Heart left ventricle (tissue), 16 donors: ENCODE results near the gene BDKRB2. TPM values are rescaled to one million over a fixed set of nuclear protein-coding genes. Genes with fewer than 3 reads are reported as not detected.
A peak's percentile ranks its signal among the peaks of the same experiment; 100 is the strongest.

Experiments
- ATAC-seq, 4 donors: fragments of 200-7000 bp; cut with Tn5 transposase; one replicate each; pipeline ENCODE4 v1.9.1; 2020 to 2022; ENCODE audit warnings: moderate library complexity in 4 of 4, mild to moderate bottlenecking in 3 of 4, moderate number of reproducible peaks in 1 of 4
- DNase-seq, 5 donors: peaks; one replicate each; pipeline ENCODE4 v3.0.0-alpha.2; 2020
- H3K27ac ChIP-seq, 12 donors: fragments of 200-600 bp; sonication (generic) in 4 of 12; one replicate each; pipeline versions ENCODE4 v1.5.0 to v1.8.0; 2016 to 2022; ENCODE audit warnings: mild to moderate bottlenecking in 2 of 12
- H3K27me3 ChIP-seq, 9 donors: fragments of 200-600 bp; sonication (generic) in 2 of 9; one replicate each; pipeline versions ENCODE4 v1.5.1 to v1.8.0; 2016 to 2022; ENCODE audit warnings: mild to moderate bottlenecking in 3 of 9
- H3K36me3 ChIP-seq, 9 donors: fragments of 200-600 bp; sonication (generic) in 2 of 9; one replicate each; pipeline versions ENCODE4 v1.5.0 to v1.8.0; 2018 to 2022; ENCODE audit warnings: mild to moderate bottlenecking in 2 of 9
- H3K4me1 ChIP-seq, 12 donors: fragments of 200-600 bp; sonication (generic) in 4 of 12; one replicate each; pipeline versions ENCODE4 v1.5.0 to v1.8.0; 2016 to 2022; ENCODE audit warnings: mild to moderate bottlenecking in 3 of 12
- H3K4me3 ChIP-seq, 12 donors: fragments of 200-600 bp; sonication (generic) in 4 of 12; one replicate each; pipeline versions ENCODE4 v1.5.0 to v1.8.0; 2017 to 2022; ENCODE audit warnings: mild to moderate bottlenecking in 9 of 12, moderate library complexity in 4 of 12
- H3K9me3 ChIP-seq, 12 donors: fragments of 200-600 bp; sonication (generic) in 4 of 12; one replicate each; pipeline versions ENCODE4 v1.5.0 to v1.8.0; 2016 to 2022; ENCODE audit warnings: mild to moderate bottlenecking in 1 of 12
- POLR2A ChIP-seq, 2 donors: fragments of 450-650 bp; IDR thresholded peaks; one replicate each; pipeline ENCODE4 v1.6.1; 2017; ENCODE audit warnings: antibody characterized with exemption in 2 of 2, mild to moderate bottlenecking in 2 of 2, moderate library complexity in 2 of 2
- WGBS, 4 donors: extraction: QIAGEN DNeasy Blood & Tissue Kit in 2 of 4; methylation state at CpG; one replicate each; pipeline versions ENCODE4 v1.1.5 to v1.1.7; 2013 to 2018; 5-methylcytosine and 5-hydroxymethylcytosine counted together
- intact Hi-C, 10 donors: fragments of 100-400 bp; cut with DNase I; formaldehyde crosslinking; loops; one replicate each; pipeline versions ENCODE4 v1.11.1 to v1.14.2; 2022
- long read RNA-seq, 3 donors: library from polyadenylated mRNA; unstranded; transcript quantifications; one replicate each; pipeline ENCODE4 v2.0.0, GENCODE V29; 2020 to 2021
- polyA plus RNA-seq, 2 donors: library from polyadenylated mRNA; stranded (reverse); fragments of 200-250 nt; gene quantifications; one replicate each; pipeline ENCODE4 v1.2.3, GENCODE V29; 2013
- total RNA-seq, 9 donors: library from RNA; depleted of rRNA in 2 of 9; stranded (reverse); fragments of >200 nt in 2 of 9; fragmentation: NEBNext Ultra II Directional in 3 of 9; extraction: Animal tissue kit (Norgen Biotek cat#: 25700) in 3 of 9; gene quantifications; one replicate each; pipeline versions ENCODE4 v1.1.0 to v1.2.4, GENCODE V29; 2016 to 2023
- TF ChIP-seq, protein P1 (sequence below), 12 donors: fragments of 200-600 bp; sonication (generic) in 4 of 12; IDR thresholded peaks; one replicate each; pipeline versions ENCODE4 v1.5.0 to v1.8.0; 2018 to 2022; ENCODE audit warnings: antibody characterized with exemption in 12 of 12, mild to moderate bottlenecking in 5 of 12
- donor health status: ischemic (EF 13 %, LVEDD 7.1; RV severe dilation, severe dysfunction).
- donor health status: healthy with polysubstance abuse.
- donor health status: DM: no; HTN: yes; CAD: no.
- donor health status: DM: no; HTN: no; CAD: no.
- donor health status: ischemic (EF 25% LVEDD 6.9; RV normal size, moderate dysfunction).
- donor health status: ischemic (EF 25% LVEDD 5.7; RV mildly dilated, moderate dysfunction).
- donor health status: healthy.
- donor health status: DM: yes; HTN: yes; CAD: no.
- donor health status: ischemic (EF 35%, LVEDD 5.7; RV mildly dilated, moderate dysfunction).
- donor health status: nonischemic (EF 11% LVEDD 7.7; RV severe dilation, severe dysfunction).
- donor health status: DM: yes; HTN: yes; CAD: no.
- donor health status: PGD.
- donor health status: ischemic (EF 29% LVEDD 5.4; RV normal size, mild dysfunction).
- donor health status: nonischemic (EF 23%, LVEDD 6.1; RV moderate dilation, normal function).

BDKRB2 gene
- total RNA-seq (1 to 10 TPM in 5 of 9 donors, under 1 TPM in 4; 0.14 to 3.3 (median 1.0) TPM), polyA plus RNA-seq (under 1 TPM; 0.27 to 0.49 TPM)
- long read RNA-seq, donor 1 = 0 reads
- long read RNA-seq, donor 2, full-length matches to known transcripts = 1 of 1 reads
- long read RNA-seq, donor 2, partial matches to known transcripts = 0 of 1 reads
- long read RNA-seq, donor 2, other reads (novel, unspliced or antisense) = 0 of 1 reads
- long read RNA-seq, donor 3 = 0 reads

DNA sequence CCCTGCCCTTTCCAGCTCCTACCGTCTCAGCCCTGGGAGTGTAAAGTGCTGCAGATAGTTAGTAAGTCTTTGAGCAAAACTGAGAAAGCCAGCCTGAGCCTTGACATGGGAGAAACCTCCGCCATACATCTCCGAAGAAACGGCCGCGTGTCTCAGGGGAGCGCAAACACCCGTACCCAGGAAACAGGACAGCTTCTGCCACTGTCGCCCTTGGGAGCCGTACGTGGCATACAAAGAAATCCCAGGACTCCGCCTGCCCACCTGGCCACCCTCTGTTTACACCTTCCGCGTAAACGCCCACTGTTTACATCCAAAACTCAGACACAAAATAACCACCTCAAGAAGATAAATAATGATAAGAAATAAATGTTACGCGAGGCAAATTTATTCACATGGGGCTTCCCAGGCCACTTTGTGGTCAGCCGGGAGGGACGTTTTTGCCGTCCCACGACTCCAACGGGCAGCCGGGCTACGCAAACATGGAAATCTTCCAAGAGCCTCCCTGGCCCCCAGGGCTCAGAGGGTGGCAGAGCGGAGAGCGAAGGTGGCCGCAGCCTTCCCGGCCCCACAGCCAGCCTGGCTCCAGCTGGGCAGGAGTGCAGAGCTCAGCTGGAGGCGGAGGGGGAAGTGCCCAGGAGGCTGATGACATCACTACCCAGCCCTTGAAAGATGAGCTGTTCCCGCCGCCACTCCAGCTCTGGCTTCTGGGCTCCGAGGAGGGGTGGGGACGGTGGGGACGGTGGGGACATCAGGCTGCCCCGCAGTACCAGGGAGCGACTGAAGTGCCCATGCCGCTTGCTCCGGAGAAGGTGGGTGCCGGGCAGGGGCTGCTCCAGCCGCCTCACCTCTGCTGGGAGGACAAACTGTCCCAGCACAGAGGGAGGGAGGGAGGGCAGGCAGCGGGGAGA, at the start of gene BDKRB2:
BDKRB2 (plus strand) TSS at position 689 of the 908 bp plus-strand sequence. CDS start 32,269 bp downstream, outside the sequence.
- Histone ChIP-seq H3K27ac (peak within 1 kb of the TSS in 4 of 12 donors; percentile 9 to 54 (median 40)), H3K27me3 (peaks cover 0 to 46% (median 18%) of the 10 kb centered on the region in 9 donors), H3K36me3 (no peaks in the 10 kb centered on the region), H3K9me3 (no peaks in the 10 kb centered on the region), H3K4me1 (peaks cover 0 to 14% (median 7%) of the 10 kb centered on the region in 12 donors), H3K4me3 (peak within 1 kb of the TSS; percentile 7 to 55 (median 40))
- intact Hi-C loops = no loop called here
- 10 to 15% (median 11%) methylated on average over 39 to 41 of the region's 41 CpGs for WGBS, 4 donors
- ATAC-seq (peak; percentile 27 to 95 (median 86)), DNase-seq (peak in 4 of 5 donors; percentile 39 to 68 (median 53))
- no peak for TF ChIP-seq POLR2A (IDR thresholded peaks at IDR 0.05)

GRCh38 chr14:96154900-96155299, 49.7 kb upstream of the BDKRB2 start:
- TF ChIP-seq, protein P1, sequence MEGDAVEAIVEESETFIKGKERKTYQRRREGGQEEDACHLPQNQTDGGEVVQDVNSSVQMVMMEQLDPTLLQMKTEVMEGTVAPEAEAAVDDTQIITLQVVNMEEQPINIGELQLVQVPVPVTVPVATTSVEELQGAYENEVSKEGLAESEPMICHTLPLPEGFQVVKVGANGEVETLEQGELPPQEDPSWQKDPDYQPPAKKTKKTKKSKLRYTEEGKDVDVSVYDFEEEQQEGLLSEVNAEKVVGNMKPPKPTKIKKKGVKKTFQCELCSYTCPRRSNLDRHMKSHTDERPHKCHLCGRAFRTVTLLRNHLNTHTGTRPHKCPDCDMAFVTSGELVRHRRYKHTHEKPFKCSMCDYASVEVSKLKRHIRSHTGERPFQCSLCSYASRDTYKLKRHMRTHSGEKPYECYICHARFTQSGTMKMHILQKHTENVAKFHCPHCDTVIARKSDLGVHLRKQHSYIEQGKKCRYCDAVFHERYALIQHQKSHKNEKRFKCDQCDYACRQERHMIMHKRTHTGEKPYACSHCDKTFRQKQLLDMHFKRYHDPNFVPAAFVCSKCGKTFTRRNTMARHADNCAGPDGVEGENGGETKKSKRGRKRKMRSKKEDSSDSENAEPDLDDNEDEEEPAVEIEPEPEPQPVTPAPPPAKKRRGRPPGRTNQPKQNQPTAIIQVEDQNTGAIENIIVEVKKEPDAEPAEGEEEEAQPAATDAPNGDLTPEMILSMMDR (IDR thresholded peaks at IDR 0.05) = no peak
- TF ChIP-seq POLR2A (IDR thresholded peaks at IDR 0.05) = no peak

GRCh38 chr14:96156804-96157760, 47.6 kb upstream of the BDKRB2 start:
- 74 to 85% (median 79%) methylated on average over 7 of the region's 7 CpGs for WGBS, 4 donors
- no peaks in the 10 kb centered on the region for H3K36me3 ChIP-seq
- TF ChIP-seq POLR2A (IDR thresholded peaks at IDR 0.05) = no peak
- TF ChIP-seq, protein P1 (IDR thresholded peaks at IDR 0.05) = no peak
- no peak overlapping the region for H3K27ac ChIP-seq
- ATAC-seq (no peak), DNase-seq (no peak)
- no peaks in the 10 kb centered on the region for H3K4me1 ChIP-seq
- intact Hi-C loops = no loop called here
- H3K4me3 ChIP-seq = no peak overlapping the region
- no peaks in the 10 kb centered on the region for H3K9me3 ChIP-seq
- H3K27me3 ChIP-seq = no peaks in the 10 kb centered on the region

More at GRCh38 chr14:96154900-96155299, 49.7 kb upstream of the BDKRB2 start:
- intact Hi-C loops = no loop called here
- DNase-seq (no peak), ATAC-seq (no peak)
- Histone ChIP-seq H3K27me3 (peaks cover 0 to 4% (median 0%) of the 10 kb centered on the region in 9 donors), H3K4me3 (no peak overlapping the region), H3K36me3 (no peaks in the 10 kb centered on the region), H3K27ac (no peak overlapping the region), H3K9me3 (no peaks in the 10 kb centered on the region), H3K4me1 (no peaks in the 10 kb centered on the region)
- 95 to 98% (median 96%) methylated on average over 2 of the region's 2 CpGs for WGBS, 4 donors

- intact Hi-C loops = no loop called here
- DNase-seq (no peak), ATAC-seq (no peak)
- H3K27me3 ChIP-seq = no peaks in the 10 kb centered on the region
- 83 to 90% (median 86%) methylated on average over 7 of the region's 7 CpGs for WGBS, 4 donors
- H3K9me3 ChIP-seq = no peaks in the 10 kb centered on the region
- H3K27ac ChIP-seq = no peak overlapping the region
- no peaks in the 10 kb centered on the region for H3K4me1 ChIP-seq
- H3K36me3 ChIP-seq = no peaks in the 10 kb centered on the region
- H3K4me3 ChIP-seq = no peak overlapping the region
- TF ChIP-seq, protein P1 (IDR thresholded peaks at IDR 0.05) = no peak
- no peak for TF ChIP-seq POLR2A (IDR thresholded peaks at IDR 0.05)
Observed at GRCh38 chr14:96158735-96159134, 45.9 kb upstream of the BDKRB2 start.
